OCI-LY1 (cell line): Measurements from ENCODE around the gene SLC6A19.

Source experiments
- H2AFZ ChIP-seq: fragments of 200-600 bp; sonication (generic), shearing (Covaris generic); 2 replicates; pipeline ENCODE4 v1.6.0; 2014; ENCODE audit warnings: antibody characterized with exemption, mild to moderate bottlenecking, low read length
- H3F3A ChIP-seq: fragments of 200-600 bp; sonication (generic), shearing (Covaris generic); 2 replicates; pipeline ENCODE4 v1.6.0; 2014; ENCODE audit warnings: mild to moderate bottlenecking, antibody characterized with exemption, low read length, moderate library complexity; ENCODE audit not compliant: insufficient read depth
- H3K27ac ChIP-seq: fragments of 200-600 bp; sonication (generic); 2 replicates; pipeline ENCODE4 v1.5.1; 2014; ENCODE audit warnings: low read length, mixed run types, mild to moderate bottlenecking, low read depth; ENCODE audit not compliant: poor library complexity, severe bottlenecking
- H3K27me3 ChIP-seq: fragments of 200-600 bp; sonication (generic); 2 replicates; pipeline ENCODE4 v1.6.0; 2014; ENCODE audit warnings: antibody characterized with exemption, mild to moderate bottlenecking, low read length, moderate library complexity; ENCODE audit not compliant: insufficient read depth
- H3K36me3 ChIP-seq: fragments of 200-600 bp; sonication (generic); 2 replicates; pipeline ENCODE4 v1.6.1; 2014; ENCODE audit warnings: mild to moderate bottlenecking, antibody characterized with exemption, low read length, moderate library complexity, mixed read lengths; ENCODE audit not compliant: insufficient read depth
- H3K4me1 ChIP-seq: fragments of 200-600 bp; sonication (generic); 2 replicates; pipeline ENCODE4 v1.5.1; 2014; ENCODE audit warnings: mild to moderate bottlenecking, low read length, moderate library complexity; ENCODE audit not compliant: insufficient read depth, severe bottlenecking
- H3K4me2 ChIP-seq: fragments of 200-600 bp; sonication (generic), shearing (Covaris generic); 2 replicates; pipeline ENCODE4 v1.6.1; 2014; ENCODE audit warnings: low read length
- H3K4me3 ChIP-seq: fragments of 200-600 bp; sonication (generic); 2 replicates; pipeline ENCODE4 v1.5.1; 2014; ENCODE audit warnings: low read length, low read depth, mild to moderate bottlenecking, mixed read lengths; ENCODE audit not compliant: poor library complexity, severe bottlenecking
- H3K79me2 ChIP-seq: fragments of 200-600 bp; shearing (Covaris generic); 2 replicates; pipeline ENCODE4 v1.6.1; 2016; ENCODE audit warnings: mixed run types, low read length, mixed read lengths; ENCODE audit not compliant: insufficient read depth
- H3K9ac ChIP-seq: fragments of 200-600 bp; sonication (generic), shearing (Covaris generic); 2 replicates; pipeline ENCODE4 v1.6.1; 2014; ENCODE audit warnings: mild to moderate bottlenecking, low read length, mixed read lengths
- H3K9me2 ChIP-seq: fragments of 200-600 bp; sonication (generic), shearing (Covaris generic); 2 replicates; pipeline ENCODE4 v1.6.1; 2014; ENCODE audit warnings: low read depth, mild to moderate bottlenecking, low read length, mixed read lengths
- H3K9me3 ChIP-seq: fragments of 200-600 bp; shearing (Covaris generic); 2 replicates; pipeline ENCODE4 v1.6.1; 2014; ENCODE audit warnings: low read length, mixed read lengths
- H4K20me1 ChIP-seq: fragments of 200-600 bp; sonication (generic), shearing (Covaris generic); 2 replicates; pipeline ENCODE4 v1.6.0; 2016; ENCODE audit warnings: mild to moderate bottlenecking, low read length; ENCODE audit not compliant: insufficient read depth
- EZH2 ChIP-seq: fragments of 200-600 bp; sonication (generic), shearing (Covaris generic); IDR thresholded peaks from 2 replicates; pipeline ENCODE4 v1.8.0; 2017; ENCODE audit warnings: borderline replicate concordance, mixed run types, mild to moderate bottlenecking, antibody characterized with exemption, low read length, moderate library complexity, mixed read lengths
- TF ChIP-seq, protein P1 (sequence below): fragments of 200-600 bp; sonication (generic), shearing (Covaris generic); IDR thresholded peaks from 2 replicates; pipeline ENCODE4 v1.5.1; 2017; ENCODE audit warnings: mild to moderate bottlenecking, antibody characterized with exemption, low read length, moderate library complexity, mixed read lengths

SLC6A19 gene

GRCh38 chr5:1231354-1231905, 30.0 kb downstream of the SLC6A19 start:
- H3K27ac ChIP-seq = no peak overlapping the region
- no peaks in the 10 kb centered on the region for H3K79me2 ChIP-seq
- H3K9me2 ChIP-seq = no peaks in the 10 kb centered on the region
- H3K27me3 ChIP-seq = peaks cover 8% of the 10 kb centered on the region; the same call in 1 of the 2 replicates
- no peak for TF ChIP-seq EZH2
- H3K4me2 ChIP-seq = no peak overlapping the region
- H2AFZ ChIP-seq = no peak overlapping the region
- H3K4me3 ChIP-seq = no peak overlapping the region
- H3K9me3 ChIP-seq = peaks cover 9% of the 10 kb centered on the region; the same call in 1 of the 2 replicates
- H3K36me3 ChIP-seq = no peaks in the 10 kb centered on the region; the same call in 1 of the 2 replicates
- no peaks in the 10 kb centered on the region for H3K4me1 ChIP-seq
- H3K9ac ChIP-seq = no peak overlapping the region
- H4K20me1 ChIP-seq = no peaks in the 10 kb centered on the region
- no peaks in the 10 kb centered on the region for H3F3A ChIP-seq

DNA sequence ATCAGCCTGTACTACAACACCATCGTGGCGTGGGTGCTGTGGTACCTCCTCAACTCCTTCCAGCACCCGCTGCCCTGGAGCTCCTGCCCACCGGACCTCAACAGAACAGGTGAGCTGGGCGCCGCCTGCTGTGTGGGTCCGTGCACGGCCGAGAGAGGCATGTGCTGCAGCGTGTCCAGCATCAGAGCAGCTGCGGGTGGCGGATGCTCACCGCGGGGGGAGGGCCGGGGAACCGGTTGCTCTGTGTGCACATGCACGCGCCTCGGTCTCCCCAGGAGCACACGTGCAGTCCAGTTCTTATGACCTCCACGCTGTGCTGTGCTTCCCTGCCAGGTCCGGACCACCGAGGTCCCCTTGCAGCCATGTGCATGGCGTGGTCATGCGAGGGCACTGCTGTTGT, 31.4 kb downstream of the SLC6A19 start:
- Histone ChIP-seq H3K9me3 (peaks cover 9% of the 10 kb centered on the region; the same call in 1 of the 2 replicates), H3K9me2 (no peaks in the 10 kb centered on the region), H3K27ac (no peak overlapping the region), H3K4me2 (no peak overlapping the region), H3F3A (no peaks in the 10 kb centered on the region), H4K20me1 (no peaks in the 10 kb centered on the region), H3K4me3 (no peak overlapping the region), H3K36me3 (no peaks in the 10 kb centered on the region; the same call in 1 of the 2 replicates), H3K9ac (no peak overlapping the region), H3K4me1 (no peaks in the 10 kb centered on the region), H3K79me2 (no peaks in the 10 kb centered on the region), H2AFZ (no peak overlapping the region), H3K27me3 (peaks cover 8% of the 10 kb centered on the region; the same call in 1 of the 2 replicates)
- TF ChIP-seq, protein P1, sequence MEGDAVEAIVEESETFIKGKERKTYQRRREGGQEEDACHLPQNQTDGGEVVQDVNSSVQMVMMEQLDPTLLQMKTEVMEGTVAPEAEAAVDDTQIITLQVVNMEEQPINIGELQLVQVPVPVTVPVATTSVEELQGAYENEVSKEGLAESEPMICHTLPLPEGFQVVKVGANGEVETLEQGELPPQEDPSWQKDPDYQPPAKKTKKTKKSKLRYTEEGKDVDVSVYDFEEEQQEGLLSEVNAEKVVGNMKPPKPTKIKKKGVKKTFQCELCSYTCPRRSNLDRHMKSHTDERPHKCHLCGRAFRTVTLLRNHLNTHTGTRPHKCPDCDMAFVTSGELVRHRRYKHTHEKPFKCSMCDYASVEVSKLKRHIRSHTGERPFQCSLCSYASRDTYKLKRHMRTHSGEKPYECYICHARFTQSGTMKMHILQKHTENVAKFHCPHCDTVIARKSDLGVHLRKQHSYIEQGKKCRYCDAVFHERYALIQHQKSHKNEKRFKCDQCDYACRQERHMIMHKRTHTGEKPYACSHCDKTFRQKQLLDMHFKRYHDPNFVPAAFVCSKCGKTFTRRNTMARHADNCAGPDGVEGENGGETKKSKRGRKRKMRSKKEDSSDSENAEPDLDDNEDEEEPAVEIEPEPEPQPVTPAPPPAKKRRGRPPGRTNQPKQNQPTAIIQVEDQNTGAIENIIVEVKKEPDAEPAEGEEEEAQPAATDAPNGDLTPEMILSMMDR = no peak
- no peak for TF ChIP-seq EZH2

DNA sequence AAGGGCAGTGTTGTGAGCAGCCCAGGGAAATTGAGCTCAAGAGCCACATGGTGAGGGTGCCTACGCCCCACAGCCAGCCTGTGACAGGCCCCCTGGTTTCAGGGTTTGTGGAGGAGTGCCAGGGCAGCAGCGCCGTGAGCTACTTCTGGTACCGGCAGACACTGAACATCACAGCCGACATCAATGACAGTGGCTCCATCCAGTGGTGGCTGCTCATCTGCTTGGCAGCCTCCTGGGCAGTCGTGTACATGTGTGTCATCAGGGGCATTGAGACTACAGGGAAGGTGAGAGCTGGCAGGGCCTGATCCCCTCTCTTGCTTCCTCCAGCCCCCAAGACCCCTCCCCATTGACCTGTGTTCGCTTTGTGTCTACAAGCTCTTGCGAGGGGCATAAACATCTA, 34.0 kb downstream of the SLC6A19 start:
- H3K27ac ChIP-seq = no peak overlapping the region
- no peak overlapping the region for H3K4me3 ChIP-seq
- no peaks in the 10 kb centered on the region for H3K79me2 ChIP-seq
- TF ChIP-seq, protein P1 = no peak; the same call in 1 of the 2 replicates
- TF ChIP-seq EZH2 = no peak
- no peaks in the 10 kb centered on the region for H3K4me1 ChIP-seq
- no peaks in the 10 kb centered on the region for H3K9me2 ChIP-seq
- H2AFZ ChIP-seq = no peak overlapping the region
- H3K27me3 ChIP-seq = peaks cover 8% of the 10 kb centered on the region; the same call in 1 of the 2 replicates
- peaks cover 9% of the 10 kb centered on the region; the same call in 1 of the 2 replicates for H3K9me3 ChIP-seq
- no peaks in the 10 kb centered on the region for H4K20me1 ChIP-seq
- no peaks in the 10 kb centered on the region for H3F3A ChIP-seq
- no peak overlapping the region for H3K4me2 ChIP-seq
- no peak overlapping the region for H3K9ac ChIP-seq
- H3K36me3 ChIP-seq = no peaks in the 10 kb centered on the region; the same call in 1 of the 2 replicates

GRCh38 chr5:1235838-1236237, 34.4 kb downstream of the SLC6A19 start:
- no peak overlapping the region for H3K27ac ChIP-seq
- H3K4me3 ChIP-seq = no peak overlapping the region

More at GRCh38 chr5:1235838-1236237, 34.4 kb downstream of the SLC6A19 start:
- Histone ChIP-seq H3K9me2 (no peaks in the 10 kb centered on the region), H3K79me2 (no peaks in the 10 kb centered on the region), H3K4me1 (no peaks in the 10 kb centered on the region), H3K4me2 (no peak overlapping the region), H3K36me3 (no peaks in the 10 kb centered on the region; the same call in 1 of the 2 replicates), H2AFZ (no peak overlapping the region), H3K27me3 (peaks cover 8% of the 10 kb centered on the region; the same call in 1 of the 2 replicates), H3K9ac (no peak overlapping the region), H4K20me1 (no peaks in the 10 kb centered on the region), H3F3A (no peaks in the 10 kb centered on the region), H3K9me3 (peaks cover 9% of the 10 kb centered on the region; the same call in 1 of the 2 replicates)
- TF ChIP-seq EZH2 = no peak
- TF ChIP-seq, protein P1 = no peak
